GM19238 (cell line): Measurements from ENCODE around the gene SNAPC2.
"Not testable (repeated sequence)": the region's sequence is repeated elsewhere in the genome, so short reads cannot be mapped to it uniquely, and the experiment has no call there.

ENCODE experiments used
- DNase-seq: peaks from one replicate; pipeline ENCODE4 v3.0.0; 2011; ENCODE audit warnings: low spot score; ENCODE audit not compliant: insufficient read length

SNAPC2 gene

DNA sequence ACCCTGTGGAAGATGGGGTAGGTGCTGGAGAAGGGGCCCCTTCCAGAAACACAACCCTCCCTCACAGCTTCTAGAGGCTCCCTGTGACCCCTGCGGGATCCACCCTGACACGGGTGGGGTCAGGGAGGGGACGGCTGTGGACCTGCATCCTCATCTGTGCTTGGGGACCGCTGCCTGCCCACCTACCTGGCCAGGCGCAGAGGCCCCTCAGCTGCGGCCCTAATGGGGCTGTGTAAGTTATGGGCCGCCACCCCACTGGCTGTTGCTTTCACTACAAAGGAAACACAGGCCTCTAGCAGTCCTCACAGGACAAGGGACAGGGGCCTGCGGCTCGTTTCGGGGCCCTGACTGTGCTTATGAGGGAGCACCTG, 12.8 kb downstream of the SNAPC2 start:
- no peak for DNase-seq

DNA sequence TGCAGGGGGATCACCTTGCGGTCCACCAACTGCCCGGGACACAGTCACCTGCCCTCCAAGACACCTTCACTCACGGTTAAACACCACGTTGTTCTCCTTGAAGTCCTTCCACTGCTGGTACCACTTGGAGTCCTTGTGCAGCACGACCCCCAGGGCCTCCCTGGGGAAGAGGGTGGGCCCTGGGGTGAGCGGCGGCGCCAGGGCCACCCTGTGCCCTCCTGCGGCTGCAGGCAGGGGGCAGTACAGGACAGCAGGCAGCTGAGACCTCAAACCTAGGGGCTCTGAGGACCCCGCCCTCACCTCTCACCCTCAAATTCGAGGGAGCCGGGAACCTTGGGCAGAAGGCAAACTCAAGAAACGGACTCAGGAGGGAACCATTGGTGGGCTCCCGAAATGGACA, 13.3 kb downstream of the SNAPC2 start:
- DNase-seq: no peak

DNA sequence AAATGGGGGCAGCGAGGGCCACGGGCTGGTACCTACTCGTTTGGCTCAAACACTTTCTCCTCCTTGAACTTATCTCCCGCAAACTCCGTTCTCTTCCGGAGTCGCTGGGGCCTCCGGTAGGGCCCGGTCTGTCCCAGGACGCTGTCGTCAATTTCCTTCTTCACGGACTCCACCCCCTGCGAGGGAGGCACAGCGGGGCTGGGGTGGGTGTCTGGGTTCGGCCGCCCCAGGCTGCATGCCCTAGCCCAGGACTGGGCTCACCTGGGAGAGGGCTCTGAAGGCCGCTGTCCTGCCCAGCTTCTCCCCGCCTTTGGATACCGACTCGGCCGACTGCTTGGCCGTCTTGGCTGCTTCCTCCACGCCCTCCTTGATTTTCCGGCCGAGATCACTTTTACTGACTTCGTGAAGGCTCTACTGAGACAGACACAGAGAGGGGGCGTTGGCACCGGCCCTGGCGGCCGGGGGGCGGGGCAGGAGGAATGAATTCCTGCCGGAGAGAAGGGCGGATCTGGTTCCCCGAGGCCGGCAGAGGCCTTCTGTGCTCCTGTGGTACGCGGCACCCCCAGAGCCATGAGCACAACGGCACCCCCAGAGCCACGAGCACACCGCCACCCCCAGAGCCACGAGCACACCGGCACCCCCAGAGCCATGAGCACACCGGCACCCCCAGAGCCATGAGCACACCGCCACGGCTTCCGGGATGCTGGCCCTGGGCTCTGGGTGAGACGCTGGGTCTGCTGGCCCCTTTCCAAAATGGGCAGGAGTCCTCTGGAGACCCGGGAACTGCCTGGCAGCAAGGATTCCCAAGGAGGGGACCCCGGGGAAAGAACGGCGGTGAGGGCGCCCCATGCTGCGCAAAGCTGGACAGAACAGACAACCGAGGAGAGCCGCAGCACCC, 13.9 kb downstream of the SNAPC2 start:
- no peak for DNase-seq

DNA sequence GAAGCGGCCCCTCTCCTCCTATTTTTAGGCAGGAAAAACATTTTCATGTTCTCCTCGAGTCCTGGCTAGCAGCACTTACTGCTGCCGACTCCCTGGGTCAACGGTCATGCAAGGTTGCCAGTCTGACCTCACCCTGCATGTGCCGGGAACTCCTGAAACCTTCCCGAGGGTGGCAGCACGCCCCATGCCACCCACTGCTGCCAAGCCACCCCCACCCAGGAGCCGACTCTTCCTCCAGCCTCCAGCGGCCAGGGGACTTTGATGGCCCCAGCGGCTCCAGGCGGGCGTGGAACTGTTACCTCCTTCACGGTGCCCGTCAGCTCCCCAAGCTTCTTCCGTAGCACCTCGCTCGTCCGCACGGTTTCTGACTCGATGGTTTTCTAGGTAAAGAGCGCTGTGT, 14.6 kb downstream of the SNAPC2 start:
- DNase-seq: no peak

DNA sequence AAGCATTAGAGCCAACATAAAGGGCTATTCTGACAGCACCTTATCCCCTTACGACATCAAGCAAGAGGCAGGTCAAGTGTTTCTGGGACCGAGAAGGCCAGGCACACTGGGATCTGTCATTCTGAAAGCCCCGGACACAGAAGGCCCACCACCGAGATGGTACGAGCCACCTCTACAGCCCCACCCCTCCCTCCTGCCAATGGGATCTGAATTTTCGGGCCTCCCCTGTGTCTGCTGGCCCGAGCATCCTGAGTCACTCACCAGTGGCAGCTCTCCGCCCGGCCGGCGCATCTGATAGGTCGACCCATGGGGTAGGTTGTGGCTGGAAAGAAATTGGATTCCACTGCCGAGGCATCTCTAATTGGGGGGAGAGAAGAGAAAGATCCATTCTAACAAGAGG, 20.7 kb downstream of the SNAPC2 start:
- DNase-seq: no peak

DNA sequence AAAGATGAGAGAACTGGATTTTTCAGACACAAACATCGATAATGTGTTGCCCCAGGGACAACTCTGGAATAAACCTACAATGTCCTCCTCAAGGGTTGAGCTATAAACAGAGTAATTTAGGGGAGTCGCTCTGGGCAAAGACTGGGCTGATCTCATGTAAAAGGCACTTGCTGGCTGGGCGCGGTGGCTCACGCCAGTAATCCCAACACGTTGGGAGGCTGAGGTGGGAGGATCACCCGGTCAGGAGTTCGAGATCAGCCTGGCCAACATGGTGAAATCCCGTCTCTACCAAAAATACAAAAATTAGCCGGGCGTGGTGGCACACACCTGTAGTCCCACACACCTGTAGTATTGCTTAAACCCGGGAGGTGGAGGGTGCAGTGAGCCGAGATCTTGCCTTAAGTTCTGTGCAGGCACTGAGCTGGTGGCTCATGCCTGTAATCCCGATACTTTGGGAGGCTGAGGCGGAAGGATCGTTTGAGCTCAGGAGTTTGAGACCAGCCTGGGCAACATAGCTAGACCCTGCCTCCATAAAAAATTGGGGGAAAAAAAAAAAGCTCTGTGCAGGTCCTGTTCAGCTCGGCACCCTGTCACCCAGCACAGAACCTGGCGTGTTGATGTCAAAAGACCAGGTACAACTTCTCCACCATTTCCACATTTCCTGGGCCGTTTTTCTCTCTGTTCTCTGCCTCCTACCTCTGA, 21.9 kb downstream of the SNAPC2 start:
- DNase-seq: no peak

DNA sequence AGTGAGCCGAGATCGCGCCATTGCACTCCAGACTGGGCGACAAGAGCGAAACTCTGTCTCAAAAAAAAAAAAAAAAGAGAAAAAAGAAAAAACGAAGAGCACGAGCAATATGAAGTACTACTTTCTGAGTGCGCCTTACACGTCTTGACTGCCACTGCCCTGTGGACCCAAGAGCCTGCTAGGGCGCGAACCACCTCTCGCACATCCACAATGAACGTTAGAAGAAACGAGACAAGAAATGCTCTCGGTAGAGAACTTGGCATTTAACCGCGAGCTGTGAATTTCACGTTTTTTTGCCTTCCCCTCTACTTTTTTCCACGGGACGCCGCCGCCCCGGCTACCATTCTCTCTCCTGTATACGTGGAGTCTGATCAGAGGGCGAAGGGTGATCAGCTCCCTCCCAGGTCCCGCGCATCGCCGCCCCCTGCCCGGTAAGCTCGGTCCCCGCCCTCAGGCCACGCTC, 22.9 kb downstream of the SNAPC2 start:
- no peak for DNase-seq

DNA sequence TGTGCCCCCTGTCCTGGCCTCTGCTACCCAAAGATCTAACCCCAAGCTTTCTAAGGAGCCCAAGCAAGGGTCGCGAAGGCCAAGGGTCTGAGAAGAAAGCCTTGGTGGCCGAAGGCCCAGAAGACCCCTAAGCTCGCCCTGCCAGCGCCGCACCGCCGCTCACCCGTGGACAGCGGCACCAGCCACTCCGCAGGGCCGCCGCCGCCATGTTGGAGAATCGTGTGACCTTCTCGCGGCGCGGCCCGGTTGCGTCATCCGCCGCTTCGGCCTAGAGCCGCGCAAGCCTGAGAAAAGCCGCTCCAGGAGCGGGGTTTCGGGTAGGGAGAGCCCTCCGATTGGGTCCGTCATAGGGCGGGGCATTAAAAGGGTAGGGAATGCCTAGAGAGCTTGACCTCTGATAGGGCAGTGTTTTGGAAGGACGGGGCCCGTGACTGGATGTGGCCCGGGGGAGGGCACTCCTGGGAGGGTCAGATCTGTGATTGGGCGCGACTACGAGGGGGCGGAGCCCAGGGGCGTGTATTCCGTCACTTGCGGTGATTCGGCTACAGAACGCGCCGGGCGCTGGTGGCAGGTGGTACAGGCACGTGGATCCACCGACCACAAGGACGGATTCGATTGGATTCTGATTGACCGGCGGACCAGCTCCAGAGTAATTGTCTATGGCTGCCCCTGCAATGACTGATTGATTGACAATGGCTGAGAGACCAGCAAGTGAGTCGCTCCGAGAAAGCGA, 23.5 kb downstream of the SNAPC2 start, which contains the start of gene TIMM44:
Gene TIMM44 (minus strand): TSS at position 223 of the 733 bp plus-strand sequence. CDS start 15 bp downstream, at position 208.
- DNase-seq: peak; percentile 97

DNA sequence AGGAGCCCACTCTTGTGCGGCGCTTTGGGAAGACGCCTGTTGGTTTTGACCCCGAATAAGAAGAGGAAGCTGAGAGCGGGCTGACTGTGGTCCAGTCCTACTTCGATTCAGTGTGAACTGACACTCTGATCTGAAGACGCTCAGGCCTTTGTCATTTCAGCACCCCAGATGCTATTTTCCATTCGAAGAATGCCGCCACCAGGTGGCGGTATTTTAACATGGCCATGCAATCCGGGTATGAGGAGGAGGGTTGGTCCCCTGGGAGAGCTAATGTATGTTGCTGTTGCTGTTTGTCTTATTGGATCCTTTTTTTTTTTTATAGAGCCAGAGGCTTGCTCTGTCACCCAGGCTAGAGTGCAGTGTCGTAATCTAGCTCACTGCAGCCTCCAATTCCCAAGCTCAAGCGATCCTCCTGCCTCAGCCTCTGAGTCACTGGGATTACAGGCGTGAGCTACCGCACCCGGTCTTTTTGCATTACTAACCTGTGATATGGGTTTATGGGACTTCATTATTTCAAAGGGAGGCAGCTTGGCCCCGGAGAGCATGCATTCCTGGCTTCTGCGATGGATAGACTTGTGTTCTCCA, 24.1 kb downstream of the SNAPC2 start:
- DNase-seq: peak; percentile 54

DNA sequence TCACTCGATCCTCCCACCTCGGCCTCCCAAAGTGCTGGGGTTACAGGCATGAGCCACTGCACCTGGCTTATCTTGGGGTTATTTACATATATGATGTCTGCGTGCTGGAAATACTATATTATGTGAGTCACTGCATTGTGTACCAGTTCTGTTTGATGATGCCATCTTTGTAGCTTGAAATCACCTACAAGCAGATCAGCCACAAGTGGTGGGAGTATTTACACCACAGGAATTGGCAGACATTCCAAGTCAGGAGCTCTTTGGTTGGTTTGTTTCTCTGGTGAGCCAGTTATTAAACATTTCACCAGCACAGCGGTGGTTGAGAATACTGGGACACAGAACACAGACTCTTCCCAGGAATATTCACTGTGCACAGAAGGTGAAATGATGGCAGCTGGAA, 27.8 kb downstream of the SNAPC2 start:
- DNase-seq: no peak

DNA sequence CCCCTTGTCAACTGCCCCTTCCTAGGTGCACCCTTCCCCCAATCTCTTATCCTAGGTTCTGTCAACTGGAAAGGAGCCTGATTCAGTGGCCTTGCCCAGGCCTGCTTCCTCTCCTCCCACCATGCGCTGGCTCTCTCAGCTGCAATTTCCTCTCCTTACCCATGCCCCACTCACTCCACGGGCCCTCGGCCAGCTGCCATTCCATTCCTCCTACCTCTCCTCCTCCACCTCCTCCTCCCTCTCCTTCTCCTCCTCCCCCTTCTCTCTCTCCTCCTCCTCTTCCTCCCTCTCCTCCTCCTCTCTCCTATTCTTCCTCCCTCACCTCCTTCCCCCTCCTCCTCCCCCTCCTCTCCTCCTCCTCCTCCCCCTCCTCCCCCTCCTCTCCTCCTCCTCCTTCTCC, 32.9 kb downstream of the SNAPC2 start:
- no peak for DNase-seq

DNA sequence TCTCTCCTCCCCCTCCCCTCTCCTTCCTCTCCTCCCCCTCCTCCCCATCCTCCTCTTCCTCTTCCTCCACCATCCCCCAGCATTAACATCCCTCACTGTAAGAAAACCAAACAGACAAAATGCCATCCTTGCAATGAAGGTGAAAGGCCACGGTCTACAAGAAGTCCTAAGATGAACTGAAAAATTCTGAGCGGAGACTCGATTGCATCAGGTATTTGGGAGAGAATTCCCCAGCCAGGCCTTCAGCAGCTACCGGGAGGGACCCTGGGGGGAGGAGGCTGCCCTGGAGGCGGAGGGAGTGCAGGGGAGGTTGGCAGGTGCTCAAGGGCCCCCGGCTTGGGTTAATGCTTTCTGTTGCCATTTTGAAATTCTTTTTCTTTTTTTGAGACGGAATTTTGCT, 33.4 kb downstream of the SNAPC2 start:
- no peak for DNase-seq

DNA sequence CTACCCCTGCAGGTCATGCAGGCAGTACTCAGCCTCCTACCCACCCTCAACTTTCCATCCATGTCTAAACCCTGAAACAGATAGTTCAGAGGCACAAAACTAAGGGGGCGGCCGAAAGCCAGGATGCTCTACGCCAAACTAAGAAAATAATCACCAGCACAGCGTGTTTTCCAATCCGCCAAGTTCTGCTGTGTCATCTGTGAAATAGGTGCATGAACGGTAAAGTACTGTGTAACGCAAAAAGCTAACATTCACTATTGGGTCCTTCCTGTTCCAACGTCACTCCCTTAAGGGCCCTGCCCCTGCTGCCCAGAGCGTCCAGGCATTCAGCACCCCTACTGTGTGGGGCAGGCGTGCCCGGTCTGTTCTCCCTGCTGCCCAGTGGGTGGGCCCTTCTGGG, 35.6 kb downstream of the SNAPC2 start:
- DNase-seq: no peak

DNA sequence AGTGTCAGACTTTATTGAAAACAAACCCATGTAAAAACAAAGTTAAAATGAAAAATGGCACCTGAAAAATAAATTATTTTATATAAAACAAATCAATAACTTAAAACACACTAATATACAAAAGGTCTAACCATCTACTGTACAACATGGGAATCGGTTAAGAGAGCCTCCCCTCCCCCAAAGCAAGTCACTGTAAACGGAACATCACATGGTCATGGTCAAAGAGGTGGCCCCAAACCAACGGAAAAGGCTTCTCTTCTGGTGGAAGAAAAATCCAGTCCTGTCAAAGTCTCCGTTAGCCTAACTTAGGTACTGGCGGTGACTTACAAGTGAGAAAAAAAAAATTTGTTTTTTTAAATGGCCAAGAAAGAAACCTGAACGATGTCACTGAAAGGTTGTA, 39.1 kb downstream of the SNAPC2 start:
- DNase-seq: no peak

DNA sequence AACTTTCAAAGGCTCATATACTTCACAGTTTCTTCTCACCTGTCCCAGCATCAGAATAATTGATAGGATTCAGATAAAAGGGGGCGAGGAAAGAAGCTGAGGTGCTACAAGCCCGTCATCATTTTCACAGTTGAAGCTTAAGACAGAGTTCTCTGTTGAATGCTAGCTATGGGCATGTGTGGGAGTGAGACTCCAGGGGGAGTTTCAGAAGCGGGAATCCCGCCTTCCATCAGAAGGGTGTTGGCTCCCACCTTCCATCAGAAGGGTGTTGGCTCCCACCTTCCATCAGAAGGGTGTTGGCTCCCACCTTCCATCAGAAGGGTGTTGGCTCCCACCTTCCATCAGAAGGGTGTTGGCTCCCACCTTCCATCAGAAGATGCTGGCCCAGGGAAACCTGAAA, 40.9 kb downstream of the SNAPC2 start:
- DNase-seq: not testable (repeated sequence)

DNA sequence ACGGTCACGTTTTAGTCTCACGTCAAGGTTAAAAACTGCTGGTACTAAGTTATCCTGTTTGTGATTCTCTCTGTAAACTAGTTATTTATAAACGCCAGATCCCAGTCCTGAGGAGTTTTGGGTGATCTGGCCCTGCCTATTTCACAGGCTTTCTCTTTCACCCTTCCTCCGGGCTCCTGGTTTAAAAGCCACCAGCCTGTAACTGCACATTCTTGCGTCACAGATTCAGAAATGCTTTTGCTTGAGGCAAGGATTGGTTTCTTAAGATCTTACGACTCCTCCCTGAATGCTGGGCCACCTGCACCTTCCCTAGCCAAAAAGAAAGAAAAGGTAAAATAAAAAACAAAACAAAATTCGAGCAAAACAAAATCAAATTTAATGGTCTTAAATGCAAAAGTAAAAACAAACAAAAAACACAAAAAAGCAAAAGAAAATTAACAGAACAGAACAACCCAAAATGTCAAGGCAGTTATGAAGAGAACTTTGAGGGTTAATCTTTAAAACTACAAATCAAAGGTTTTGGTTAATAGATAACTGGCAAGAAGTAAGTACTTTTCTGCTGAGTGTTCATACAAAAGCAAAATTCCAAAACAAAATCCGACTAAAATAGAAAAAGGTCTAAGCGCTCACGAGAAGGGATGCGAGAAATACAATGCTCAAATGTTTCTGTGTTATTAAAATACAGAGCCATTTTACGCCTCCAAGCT, 41.9 kb downstream of the SNAPC2 start:
- DNase-seq: no peak

DNA sequence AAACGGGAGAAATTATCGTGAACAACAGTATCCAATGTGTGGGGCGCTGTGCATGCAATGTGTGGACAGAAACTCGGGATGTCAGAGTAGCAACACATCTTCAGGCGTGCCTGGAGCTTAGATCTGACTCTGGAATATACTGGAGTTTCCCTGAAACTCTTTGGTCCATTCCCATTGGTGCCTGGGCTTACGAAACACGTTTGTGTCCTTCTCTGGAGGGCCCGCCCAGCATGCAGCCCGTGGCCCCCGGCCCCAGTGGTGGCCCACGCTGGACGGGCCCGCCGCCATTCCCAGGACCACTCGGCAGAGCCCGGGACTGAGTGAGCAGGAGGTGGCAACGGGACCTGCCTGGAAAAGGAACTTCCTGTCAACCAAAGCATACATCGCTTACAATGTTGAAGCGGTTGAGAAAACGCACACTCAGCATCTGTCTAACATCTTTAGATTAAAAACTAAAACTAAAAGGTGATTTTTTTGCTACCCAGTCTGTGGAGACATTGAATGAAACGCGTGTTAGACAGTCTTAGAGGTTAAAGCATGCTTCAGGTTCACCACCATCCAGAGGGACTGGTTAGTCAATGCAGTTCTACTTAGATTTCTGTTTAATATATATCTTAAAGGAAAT, 42.6 kb downstream of the SNAPC2 start:
- DNase-seq: no peak

DNA sequence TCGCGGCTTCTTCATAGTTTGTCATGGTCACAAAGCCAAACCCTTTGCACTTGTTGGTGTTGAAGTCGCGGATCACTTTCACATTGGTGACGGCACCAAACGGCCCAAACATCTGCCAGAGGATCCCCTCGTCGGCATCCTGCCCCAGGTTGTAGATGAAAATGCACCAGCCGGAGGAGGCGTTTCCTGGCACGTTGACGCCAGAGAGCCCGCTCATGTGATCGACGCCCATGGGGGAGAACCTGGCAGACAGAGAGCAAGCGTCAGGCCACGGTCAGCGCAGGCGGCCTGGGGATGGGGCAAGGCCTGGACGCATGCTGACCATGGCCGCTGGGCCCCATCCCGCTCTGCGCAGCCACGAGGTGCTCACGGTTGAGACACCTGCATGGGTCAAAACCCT, 43.4 kb downstream of the SNAPC2 start:
- DNase-seq: no peak

DNA sequence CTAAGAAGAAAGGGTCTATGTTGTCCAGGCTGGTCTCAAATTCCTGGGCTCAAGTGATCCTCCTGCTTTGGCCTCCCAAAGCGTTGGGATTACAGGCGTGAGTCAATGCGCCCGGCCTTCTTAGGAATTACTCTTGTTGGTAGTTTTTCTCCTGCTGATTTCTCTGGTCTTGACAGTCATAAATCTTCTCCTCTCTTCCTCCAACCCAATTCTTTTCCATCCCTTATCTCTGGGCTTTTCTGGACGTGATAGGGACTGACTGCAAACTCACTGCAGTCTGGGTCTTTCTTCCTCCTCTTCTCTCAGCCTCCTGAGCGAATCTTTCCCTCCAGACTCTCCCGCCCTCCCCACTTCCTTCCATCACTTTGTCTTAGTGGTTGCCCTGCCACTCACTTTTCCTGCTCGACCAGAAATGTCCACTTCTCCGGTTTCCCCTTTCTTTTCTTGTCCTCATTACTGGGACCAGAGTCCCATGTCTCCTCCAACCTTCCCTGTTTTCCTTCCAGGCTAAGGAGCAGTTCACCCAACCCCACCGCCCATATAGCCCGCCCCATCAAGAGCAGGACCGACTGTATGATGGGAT, 45.2 kb downstream of the SNAPC2 start:
- DNase-seq: no peak
